GM11168 (cell line): ENCODE measurements around the gene STXBP5L.
"Not testable (repeated sequence)": the region's sequence is repeated elsewhere in the genome, so short reads cannot be mapped to it uniquely, and the experiment has no call there.

ENCODE experiments used
- in situ Hi-C: fragments of 300-500 bp; cut with MboI; formaldehyde crosslinking; loops from one replicate; pipeline ENCODE4 v1.12.0; 2022; ENCODE audit warnings: low sequenced_read_pairs; ENCODE audit not compliant: unreplicated experiment

STXBP5L gene

GRCh38 chr3:121223116-121223515 is 315.1 kb downstream of the STXBP5L start:
- in situ Hi-C loops = no loop called here

GRCh38 chr3:121228971-121229370 is 321.0 kb downstream of the STXBP5L start:
- in situ Hi-C loops = no loop called here

- in situ Hi-C loops = not testable (repeated sequence)
These were observed 322.2 kb downstream of the STXBP5L start for GRCh38 chr3:121230194-121230593.

GRCh38 chr3:121231872-121232271 is 323.9 kb downstream of the STXBP5L start:
- in situ Hi-C loops = no loop called here

- in situ Hi-C loops = no loop called here
These were observed 324.6 kb downstream of the STXBP5L start for GRCh38 chr3:121232309-121233225.

- in situ Hi-C loops = no loop called here
These were observed 335.2 kb downstream of the STXBP5L start for GRCh38 chr3:121243208-121243607.

- in situ Hi-C loops = no loop called here
These were observed 344.7 kb downstream of the STXBP5L start for GRCh38 chr3:121252676-121253075.

GRCh38 chr3:121269389-121269788 is 361.4 kb downstream of the STXBP5L start:
- in situ Hi-C loops = no loop called here

- in situ Hi-C loops = no loop called here
These were observed 366.4 kb downstream of the STXBP5L start for GRCh38 chr3:121274411-121274810.

- in situ Hi-C loops = no loop called here
These were observed 387.4 kb downstream of the STXBP5L start for GRCh38 chr3:121295452-121295851.

GRCh38 chr3:121295979-121296378 is 388.0 kb downstream of the STXBP5L start:
- in situ Hi-C loops = no loop called here

GRCh38 chr3:121324320-121324719 is 416.3 kb downstream of the STXBP5L start:
- in situ Hi-C loops = no loop called here

- in situ Hi-C loops = no loop called here
These were observed 422.1 kb downstream of the STXBP5L start for GRCh38 chr3:121330118-121330517.

- in situ Hi-C loops = no loop called here
These were observed 422.6 kb downstream of the STXBP5L start for GRCh38 chr3:121330634-121331033.

- in situ Hi-C loops = not testable (repeated sequence)
These were observed 448.0 kb downstream of the STXBP5L start for GRCh38 chr3:121355960-121356359.

- in situ Hi-C loops = no loop called here
These were observed 454.2 kb downstream of the STXBP5L start for GRCh38 chr3:121362035-121362734.

- in situ Hi-C loops = not testable (repeated sequence)
These were observed 480.3 kb downstream of the STXBP5L start for GRCh38 chr3:121388308-121388707.

GRCh38 chr3:121395967-121396366 is 488.0 kb downstream of the STXBP5L start:
- in situ Hi-C loops = not testable (repeated sequence)

- in situ Hi-C loops = not testable (repeated sequence)
These were observed 490.0 kb downstream of the STXBP5L start for GRCh38 chr3:121398051-121398450.

GRCh38 chr3:121399820-121400219 is 491.8 kb downstream of the STXBP5L start:
- in situ Hi-C loops = no loop called here

GRCh38 chr3:121405631-121406030 is 497.6 kb downstream of the STXBP5L start:
- in situ Hi-C loops = no loop called here
